Measurements from ENCODE around the gene PTPN4. TPM values are rescaled to one million over a fixed set of nuclear protein-coding genes. Genes with fewer than 3 reads are reported as not detected.
A peak's percentile ranks its signal among the peaks of the same experiment; 100 is the strongest.

PTPN4 gene
- total and polyA plus RNA-seq, 11 donors: 3.6 to 49.0 (median 43.0) TPM

GRCh38 chr2:119820275-119820674 lies 60.6 kb downstream of the PTPN4 start:
- intact Hi-C loops (cut with DNase I): loop anchor here in 5 of 10 donors (5.0 to 10.0 kb wide), 3 partner anchors 63 to 355 kb away; partner anchors contain the start of gene PTPN4 (in 1 of the 5)
- ATAC-seq (peak in 3 of 4 donors; percentile 24 to 82 (median 71)), DNase-seq (peak in 2 of 5 donors; percentile 55 to 67)
- Histone ChIP-seq H3K4me1 (peaks cover 0 to 21% (median 6%) of the 10 kb centered on the region in 12 donors), H3K4me3 (no peak overlapping the region), H3K9me3 (peaks cover 0 to 13% (median 0%) of the 10 kb centered on the region in 12 donors), H3K27ac (peak overlapping the region in 4 of 12 donors; percentile 11 to 61 (median 25)), H3K36me3 (no peaks in the 10 kb centered on the region), H3K27me3 (no peaks in the 10 kb centered on the region)
- TF ChIP-seq CTCF (IDR thresholded peaks at IDR 0.05) (no peak), POLR2A (IDR thresholded peaks at IDR 0.05) (no peak)

- TF ChIP-seq CTCF (IDR thresholded peaks at IDR 0.05): no peak
- TF ChIP-seq POLR2A (IDR thresholded peaks at IDR 0.05): no peak
- no peak overlapping the region for H3K4me3 ChIP-seq
- no peak overlapping the region for H3K27ac ChIP-seq
- H3K27me3 ChIP-seq: no peaks in the 10 kb centered on the region
- peaks cover 0 to 21% (median 10%) of the 10 kb centered on the region in 12 donors for H3K4me1 ChIP-seq
- H3K36me3 ChIP-seq: no peaks in the 10 kb centered on the region
- peaks cover 0 to 13% (median 0%) of the 10 kb centered on the region in 12 donors for H3K9me3 ChIP-seq
- intact Hi-C loops (cut with DNase I): loop anchor here in 5 of 10 donors (5.0 to 10.0 kb wide), 3 partner anchors 64 to 354 kb away; partner anchors contain the start of gene PTPN4 (in 1 of the 5)
- 85 to 98% (median 92%) methylated on average over 2 of the region's 2 CpGs for WGBS, 4 donors
- DNase-seq (no peak), ATAC-seq (no peak)
Observed at GRCh38 chr2:119821266-119821665, 61.5 kb downstream of the PTPN4 start.

DNA sequence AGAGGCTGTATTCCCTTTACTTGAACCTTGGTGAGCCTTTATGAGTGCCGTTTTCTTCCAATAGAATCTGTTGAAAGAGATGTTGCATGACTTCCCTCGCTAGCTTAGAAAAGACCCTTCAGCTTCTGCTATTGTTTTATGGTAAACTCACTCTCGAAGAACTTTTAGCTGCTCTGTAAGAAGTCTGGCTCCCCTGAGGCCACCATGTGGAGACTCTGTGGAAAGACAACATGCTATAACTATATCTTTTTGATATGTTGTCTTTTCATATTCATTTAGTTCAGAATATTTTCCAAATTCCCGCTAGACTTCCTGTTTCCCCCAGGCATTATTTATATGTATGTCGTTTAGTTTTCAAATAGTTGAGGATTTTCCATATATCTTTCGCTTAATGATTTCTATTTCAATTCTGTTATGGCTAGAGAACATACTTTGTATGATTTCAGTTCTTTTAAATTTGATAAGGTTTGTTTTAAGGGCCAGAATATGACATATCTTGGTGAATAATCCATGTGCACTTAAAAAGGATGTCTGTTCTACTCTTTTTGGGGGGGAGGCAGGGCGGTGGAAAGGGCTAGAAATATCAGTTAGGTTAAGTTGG lies 64.1 kb downstream of the PTPN4 start:
- intact Hi-C loops (cut with DNase I): loop anchor here in 8 of 10 donors (1.0 to 10.0 kb wide), 6 partner anchors 67 to 351 kb away; partner anchors contain the start of gene PTPN4 (in 1 of the 8)
- TF ChIP-seq POLR2A (IDR thresholded peaks at IDR 0.05) (no peak), CTCF (IDR thresholded peaks at IDR 0.05) (peak; percentile 42 to 77 (median 66))
- ATAC-seq: peak in 3 of 4 donors; percentile 38 to 57 (median 56)
- peak in 1 of 5 donors; percentile 17 for DNase-seq
- 42 to 46% (median 44%) methylated on average over 7 of the region's 7 CpGs for WGBS, 4 donors
- H3K36me3 ChIP-seq: no peaks in the 10 kb centered on the region
- no peak overlapping the region for H3K4me3 ChIP-seq
- no peaks in the 10 kb centered on the region for H3K27me3 ChIP-seq
- H3K4me1 ChIP-seq: peaks cover 0 to 22% (median 10%) of the 10 kb centered on the region in 12 donors
- no peaks in the 10 kb centered on the region for H3K9me3 ChIP-seq
- no peak overlapping the region for H3K27ac ChIP-seq

DNA sequence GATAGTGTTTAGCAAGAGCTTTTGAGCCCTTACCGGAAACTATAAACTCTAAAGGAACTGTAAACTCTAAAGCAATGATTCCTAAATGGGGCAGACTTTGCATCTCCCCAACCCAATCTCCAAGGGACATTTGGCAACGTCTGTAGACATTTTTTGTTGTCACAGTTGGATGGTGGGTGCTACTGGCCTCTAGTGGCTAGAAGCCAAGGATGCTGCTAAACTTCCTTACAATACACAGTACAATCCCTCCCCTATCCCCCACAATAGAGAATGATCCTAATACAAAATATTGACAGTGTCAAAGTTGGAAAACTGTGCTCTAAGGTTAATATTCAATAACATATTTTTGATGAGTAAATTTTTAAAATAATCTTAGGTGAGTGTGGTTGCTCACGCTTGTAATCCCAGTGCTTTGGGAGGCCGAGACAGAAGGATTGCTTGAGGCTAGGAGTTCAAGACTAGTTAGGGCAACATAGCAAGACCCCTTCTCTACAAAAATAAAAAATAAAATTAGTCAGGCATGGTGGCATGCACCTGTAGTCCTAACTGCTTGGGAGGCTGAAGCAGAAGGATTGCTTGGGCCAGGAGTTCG lies 66.7 kb downstream of the PTPN4 start:
- H3K9me3 ChIP-seq: peaks cover 0 to 13% (median 3%) of the 10 kb centered on the region in 12 donors
- DNase-seq: no peak
- peak; percentile 40 to 66 (median 52) for TF ChIP-seq CTCF (IDR thresholded peaks at IDR 0.05)
- TF ChIP-seq POLR2A (IDR thresholded peaks at IDR 0.05): no peak
- H3K4me3 ChIP-seq: no peak overlapping the region
- peaks cover 0 to 14% (median 5%) of the 10 kb centered on the region in 12 donors for H3K4me1 ChIP-seq
- no peak overlapping the region for H3K27ac ChIP-seq
- H3K27me3 ChIP-seq: no peaks in the 10 kb centered on the region
- WGBS, 4 donors: 74 to 79% (median 76%) methylated on average over 5 of the region's 5 CpGs
- intact Hi-C loops (cut with DNase I): loop anchor here in 7 of 10 donors (2.0 to 10.0 kb wide), 6 partner anchors 72 to 348 kb away; no protein-coding TSS in a partner anchor
- peaks cover 0 to 4% (median 0%) of the 10 kb centered on the region in 9 donors for H3K36me3 ChIP-seq
- peak in 3 of 4 donors; percentile 62 to 70 (median 64) for ATAC-seq
